ENCODE data around the gene ABCC5.

Gene ABCC5

GRCh38 chr3:183927059-183927458 is 90.6 kb downstream of the ABCC5 start:
- no peak for DNase-seq (ENCODE audit: low read depth in 2 of 2, low spot score in 1 of 2)

GRCh38 chr3:183924956-183925355 is 92.7 kb downstream of the ABCC5 start:
- DNase-seq (ENCODE audit: low read depth in 2 of 2, low spot score in 1 of 2): no peak

GRCh38 chr3:183924543-183924942 is 93.1 kb downstream of the ABCC5 start:
- no peak for DNase-seq (ENCODE audit: low read depth in 2 of 2, low spot score in 1 of 2)

- no peak for DNase-seq (ENCODE audit: low read depth in 2 of 2, low spot score in 1 of 2)
Observed at GRCh38 chr3:183922421-183922820, 95.3 kb downstream of the ABCC5 start.

GRCh38 chr3:183921096-183921495 is 96.6 kb downstream of the ABCC5 start:
- no peak for DNase-seq (ENCODE audit: low read depth in 2 of 2, low spot score in 1 of 2)

- no peak for DNase-seq (ENCODE audit: low read depth in 2 of 2, low spot score in 1 of 2)
Observed at GRCh38 chr3:183920416-183920815, 97.3 kb downstream of the ABCC5 start.

GRCh38 chr3:183918178-183918577 is 99.5 kb downstream of the ABCC5 start:
- no peak for DNase-seq (ENCODE audit: low read depth in 2 of 2, low spot score in 1 of 2)

GRCh38 chr3:183917776-183918175 is 99.9 kb downstream of the ABCC5 start:
- DNase-seq (ENCODE audit: low read depth in 2 of 2, low spot score in 1 of 2): no peak

GRCh38 chr3:183914856-183915255 is 102.8 kb downstream of the ABCC5 start:
- no peak for DNase-seq (ENCODE audit: low read depth in 2 of 2, low spot score in 1 of 2)

- no peak for DNase-seq (ENCODE audit: low read depth in 2 of 2, low spot score in 1 of 2)
Observed at GRCh38 chr3:183913580-183913920, 104.1 kb downstream of the ABCC5 start.

GRCh38 chr3:183912895-183913579 is 104.6 kb downstream of the ABCC5 start:
- no peak for DNase-seq (ENCODE audit: low read depth in 2 of 2, low spot score in 1 of 2)

GRCh38 chr3:183911763-183912506 is 105.7 kb downstream of the ABCC5 start:
- DNase-seq (ENCODE audit: low read depth in 2 of 2, low spot score in 1 of 2): no peak

GRCh38 chr3:183911087-183911486 is 106.6 kb downstream of the ABCC5 start:
- DNase-seq (ENCODE audit: low read depth in 2 of 2, low spot score in 1 of 2): no peak

- DNase-seq (ENCODE audit: low read depth in 2 of 2, low spot score in 1 of 2): no peak
Observed at GRCh38 chr3:183909030-183909600, 108.6 kb downstream of the ABCC5 start.

GRCh38 chr3:183907911-183908331 is 109.8 kb downstream of the ABCC5 start:
- DNase-seq (ENCODE audit: low read depth in 2 of 2, low spot score in 1 of 2): no peak

- no peak for DNase-seq (ENCODE audit: low read depth in 2 of 2, low spot score in 1 of 2)
Observed at GRCh38 chr3:183907176-183907575, 110.5 kb downstream of the ABCC5 start.

GRCh38 chr3:183906234-183906921 is 111.3 kb downstream of the ABCC5 start:
- DNase-seq (ENCODE audit: low read depth in 2 of 2, low spot score in 1 of 2): no peak

- DNase-seq (ENCODE audit: low read depth in 2 of 2, low spot score in 1 of 2): no peak
Observed at GRCh38 chr3:183904833-183905780, 112.6 kb downstream of the ABCC5 start.

GRCh38 chr3:183898028-183898431 is 119.7 kb downstream of the ABCC5 start:
- no peak for DNase-seq (ENCODE audit: low read depth in 2 of 2, low spot score in 1 of 2)

GRCh38 chr3:183897606-183898005 is 120.1 kb downstream of the ABCC5 start:
- DNase-seq (ENCODE audit: low read depth in 2 of 2, low spot score in 1 of 2): no peak

- no peak for DNase-seq (ENCODE audit: low read depth in 2 of 2, low spot score in 1 of 2)
Observed at GRCh38 chr3:183896610-183897009, 121.1 kb downstream of the ABCC5 start.
